HPDE6-E6E7 (cell line): ENCODE data around the gene MAGEA3.
"Not testable (repeated sequence)": the region's sequence is repeated elsewhere in the genome, so short reads cannot be mapped to it uniquely, and the experiment has no call there.

ENCODE experiments used
- DNase-seq: peaks from one replicate; pipeline ENCODE4 v3.0.0; 2011; ENCODE audit warnings: missing footprints; ENCODE audit errors: extremely low spot score

MAGEA3 gene

GRCh38 chrX:152736528-152736927 lies 37.9 kb downstream of the MAGEA3 start:
- DNase-seq, result not testable (repeated sequence)

DNA sequence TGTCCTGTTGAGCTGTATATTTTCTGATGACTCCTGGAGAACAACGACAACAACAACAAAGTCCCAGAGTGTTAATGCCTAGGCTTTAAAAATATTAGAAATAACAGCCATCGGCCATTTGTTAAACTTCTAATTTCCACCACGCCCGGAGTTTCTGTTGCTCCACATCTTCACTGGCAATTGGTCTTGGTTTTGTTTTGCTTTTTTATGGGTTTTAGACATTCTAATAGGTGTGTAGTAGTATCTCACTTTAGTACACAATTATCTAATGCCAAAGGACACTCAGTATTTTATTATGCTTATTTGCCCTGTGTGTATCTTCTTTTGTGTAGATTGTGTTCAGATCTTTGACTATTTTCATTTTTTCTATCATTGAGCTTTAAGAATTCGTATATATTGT lies 40.0 kb downstream of the MAGEA3 start:
- no peak for DNase-seq
